ENCODE measurements around the gene CD22.

GRCh38 chr19:35317464-35318043 lies 11.4 kb upstream of the CD22 start:
- no peak for TF ChIP-seq POLR2A (IDR thresholded peaks at IDR 0.05; ENCODE audit: low read depth, low read length)
- TF ChIP-seq POLR2AphosphoS5 (IDR thresholded peaks at IDR 0.05; ENCODE audit: low read depth, low read length): no peak
- no peak for TF ChIP-seq TAF1 (IDR thresholded peaks at IDR 0.05; ENCODE audit: borderline replicate concordance, low read depth, low read length)
